H1 (cell line): ENCODE results near the gene PTAR1.

ENCODE experiments used
- CEBPB ChIP-seq: IDR thresholded peaks from 2 replicates; pipeline ENCODE4 v1.6.1; 2012; ENCODE audit warnings: low read depth, low read length
- CHD7 ChIP-seq: fragments of 300-600 bp; sonication (generic); IDR thresholded peaks from 2 replicates; pipeline ENCODE4 v1.7.1; 2012; ENCODE audit warnings: low read length, moderate library complexity, mild to moderate bottlenecking, inconsistent platforms; ENCODE audit not compliant: insufficient replicate concordance
- CTCF ChIP-seq, 3 experiments: IDR thresholded peaks; 1 replicate in 2 of 3; 2 replicates in 1 of 3; pipeline versions ENCODE4 v1.5.1 to v1.6.1; 2011; ENCODE audit warnings: low read length in 3 of 3, mild to moderate bottlenecking in 3 of 3, inconsistent platforms in 2 of 3, low read depth in 1 of 3, moderate library complexity in 1 of 3; ENCODE audit not compliant: insufficient read depth in 1 of 3; ENCODE audit errors: control extremely low read depth in 1 of 3
- EZH2 ChIP-seq: fragments of 200-600 bp; sonication (generic); IDR thresholded peaks from 2 replicates; pipeline ENCODE4 v1.7.1; 2012; ENCODE audit warnings: low read depth, mild to moderate bottlenecking, moderate library complexity, low read length, inconsistent platforms; ENCODE audit not compliant: severe bottlenecking
- JUN ChIP-seq: IDR thresholded peaks from 2 replicates; pipeline ENCODE4 v1.6.1; 2011; ENCODE audit warnings: low read depth, mild to moderate bottlenecking, improper control_type of control experiment, low read length
- POLR2AphosphoS5 ChIP-seq: IDR thresholded peaks from 2 replicates; pipeline ENCODE4 v1.6.1; 2011; ENCODE audit warnings: low read depth, low read length
- RBBP5 ChIP-seq: IDR thresholded peaks from 2 replicates; pipeline ENCODE4 v1.7.1; 2012; ENCODE audit warnings: low read depth, mild to moderate bottlenecking, inconsistent platforms, low read length, moderate library complexity, borderline replicate concordance
- RFX5 ChIP-seq: IDR thresholded peaks from 2 replicates; pipeline ENCODE4 v1.6.1; 2011; ENCODE audit warnings: low read depth, low read length, improper control_type of control experiment, borderline replicate concordance
- SP2 ChIP-seq: IDR thresholded peaks from 2 replicates; pipeline ENCODE4 v1.6.1; 2012; ENCODE audit warnings: mild to moderate bottlenecking, low read length, inconsistent platforms
- SUZ12 ChIP-seq: fragments of 200-600 bp; sonication (generic); IDR thresholded peaks from 2 replicates; pipeline ENCODE4 v1.6.1; 2012; ENCODE audit warnings: mild to moderate bottlenecking, inconsistent platforms, low read length, moderate library complexity, mixed read lengths

DNA sequence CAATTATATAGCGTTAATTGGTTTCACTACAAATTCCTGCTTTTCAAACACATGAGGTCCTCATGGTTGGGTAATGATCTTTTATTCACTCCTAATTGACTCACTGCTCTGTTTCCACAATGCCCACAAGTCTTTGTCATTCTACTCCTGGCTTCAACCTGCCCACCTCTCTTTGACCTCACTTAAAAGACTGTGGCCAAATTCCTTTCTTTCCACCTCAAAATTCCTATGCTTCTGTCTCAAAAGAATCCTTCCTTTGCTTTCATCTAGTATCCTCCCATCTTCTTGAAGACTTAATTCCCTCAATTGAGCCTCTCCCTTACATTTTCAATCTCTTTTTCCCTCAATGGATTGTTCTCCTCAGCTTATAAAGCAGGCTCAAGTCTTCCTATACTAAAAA lies 92.5 kb downstream of the PTAR1 start:
- TF ChIP-seq SP2 (no peak), CTCF (IDR thresholded peaks at IDR 0.05; ENCODE audit: control extremely low read depth in 1 of 3, insufficient read depth in 1 of 3, low read depth in 1 of 3, low read length in 3 of 3) (no peak), EZH2 (no peak), CHD7 (no peak), RBBP5 (no peak), CEBPB (no peak), POLR2AphosphoS5 (no peak), RFX5 (no peak), JUN (no peak), SUZ12 (no peak)
